H9 (cell line): Measurements from ENCODE around the gene AP4E1. TPM values are rescaled to one million over a fixed set of nuclear protein-coding genes. Genes with fewer than 3 reads are reported as not detected.
"Not testable (repeated sequence)": the region's sequence is repeated elsewhere in the genome, so short reads cannot be mapped to it uniquely, and the experiment has no call there.

Source experiments
- DNase-seq: peaks from one replicate; pipeline ENCODE4 v3.0.0-alpha.2; 2017
- H2AFZ ChIP-seq: one replicate; pipeline ENCODE4 v1.6.1; 2013; ENCODE audit warnings: mild to moderate bottlenecking, low read length, control low read depth, moderate library complexity
- H2AK5ac ChIP-seq: 2 replicates; pipeline ENCODE4 v1.6.1; 2013; ENCODE audit warnings: low read length, control low read depth, mixed read lengths; ENCODE audit not compliant: insufficient read length
- H2BK120ac ChIP-seq: one replicate; pipeline ENCODE4 v1.6.1; 2013; ENCODE audit warnings: low read depth, mild to moderate bottlenecking, low read length, control low read depth, inconsistent platforms; ENCODE audit not compliant: poor library complexity, severe bottlenecking
- H2BK12ac ChIP-seq: 2 replicates; pipeline ENCODE4 v1.6.1; 2013; ENCODE audit warnings: low read length, control low read depth, mixed read lengths, low read depth; ENCODE audit not compliant: insufficient read length
- H2BK15ac ChIP-seq: 2 replicates; pipeline ENCODE4 v1.6.1; 2013; ENCODE audit warnings: low read depth, low read length, control low read depth
- H2BK20ac ChIP-seq: one replicate; pipeline ENCODE4 v1.6.1; 2013; ENCODE audit warnings: low read depth, mild to moderate bottlenecking, low read length, control low read depth, inconsistent platforms; ENCODE audit not compliant: poor library complexity, severe bottlenecking
- H2BK5ac ChIP-seq: 2 replicates; pipeline ENCODE4 v1.6.1; 2013; ENCODE audit warnings: low read length, control low read depth, mixed read lengths; ENCODE audit not compliant: insufficient read length
- H3K14ac ChIP-seq: 2 replicates; pipeline ENCODE4 v1.6.1; 2013; ENCODE audit warnings: low read length, control low read depth; ENCODE audit not compliant: insufficient read depth
- H3K18ac ChIP-seq: 2 replicates; pipeline ENCODE4 v1.6.1; 2013; ENCODE audit warnings: low read depth, mild to moderate bottlenecking, mixed read lengths, low read length, control low read depth; ENCODE audit not compliant: insufficient read length
- H3K23ac ChIP-seq: 2 replicates; pipeline ENCODE4 v1.6.1; 2013; ENCODE audit warnings: low read length, control low read depth, mixed read lengths, low read depth; ENCODE audit not compliant: insufficient read length
- H3K23me2 ChIP-seq: 2 replicates; pipeline ENCODE4 v1.6.1; 2013; ENCODE audit warnings: low read depth, mild to moderate bottlenecking, mixed read lengths, low read length, control low read depth; ENCODE audit not compliant: insufficient read length, poor library complexity, severe bottlenecking
- H3K27ac ChIP-seq: 2 replicates; pipeline ENCODE4 v1.5.1; 2013; ENCODE audit warnings: low read length, control low read depth, mixed read lengths, low read depth; ENCODE audit not compliant: insufficient read length
- H3K27me3 ChIP-seq: 2 replicates; pipeline ENCODE4 v1.6.1; 2013; ENCODE audit warnings: low read length, control low read depth, inconsistent platforms; ENCODE audit not compliant: insufficient read depth
- H3K4ac ChIP-seq: 2 replicates; pipeline ENCODE4 v1.6.1; 2013; ENCODE audit warnings: low read depth, mild to moderate bottlenecking, control low read depth, inconsistent platforms, low read length, moderate library complexity
- H3K4me1 ChIP-seq: 2 replicates; pipeline ENCODE4 v1.6.1; 2013; ENCODE audit warnings: low read length, control low read depth, inconsistent platforms; ENCODE audit not compliant: insufficient read depth
- H3K4me2 ChIP-seq: 2 replicates; pipeline ENCODE4 v1.6.1; 2013; ENCODE audit warnings: low read length, control low read depth, mixed read lengths; ENCODE audit not compliant: insufficient read length, insufficient read depth
- H3K56ac ChIP-seq: 2 replicates; pipeline ENCODE4 v1.6.1; 2013; ENCODE audit warnings: low read depth, mild to moderate bottlenecking, mixed read lengths, low read length, control low read depth; ENCODE audit not compliant: insufficient read length
- H3K79me1 ChIP-seq: 2 replicates; pipeline ENCODE4 v1.6.1; 2013; ENCODE audit warnings: low read depth, mild to moderate bottlenecking, moderate library complexity, low read length, control low read depth, inconsistent platforms; ENCODE audit not compliant: insufficient read depth, poor library complexity, severe bottlenecking
- H3K79me2 ChIP-seq: 2 replicates; pipeline ENCODE4 v1.6.1; 2013; ENCODE audit warnings: low read length, control low read depth, inconsistent platforms; ENCODE audit not compliant: insufficient read depth
- H3K9ac ChIP-seq: 2 replicates; pipeline ENCODE4 v1.6.1; 2013; ENCODE audit warnings: low read length, control low read depth, mixed read lengths; ENCODE audit not compliant: insufficient read length; ENCODE audit errors: extremely low read depth
- H3K9me3 ChIP-seq: one replicate; pipeline ENCODE4 v1.6.1; 2013; ENCODE audit warnings: low read depth, low read length, inconsistent platforms; ENCODE audit not compliant: control insufficient read depth
- H3T11ph ChIP-seq: one replicate; pipeline ENCODE4 v1.6.1; 2013; ENCODE audit warnings: mild to moderate bottlenecking, low read length, control low read depth, inconsistent platforms
- H4K20me1 ChIP-seq: one replicate; pipeline ENCODE4 v1.6.1; 2013; ENCODE audit not compliant: control insufficient read depth, insufficient read length, insufficient read depth
- H4K5ac ChIP-seq: 2 replicates; pipeline ENCODE4 v1.6.1; 2013; ENCODE audit warnings: low read depth, mild to moderate bottlenecking, mixed read lengths, low read length, control low read depth; ENCODE audit not compliant: insufficient read length
- H4K8ac ChIP-seq: replicated peaks from 2 replicates; pipeline ENCODE4 v1.6.1; 2013; ENCODE audit warnings: low read length, control low read depth, mixed read lengths, low read depth; ENCODE audit not compliant: insufficient read length
- H4K91ac ChIP-seq: 2 replicates; pipeline ENCODE4 v1.6.1; 2013; ENCODE audit warnings: low read depth, mild to moderate bottlenecking, moderate library complexity, mixed read lengths, low read length, control low read depth; ENCODE audit not compliant: insufficient read length
- H3K27ac Mint-ChIP-seq, 3 experiments: 2 replicates in 2 of 3; 3 replicates in 1 of 3; pipeline ENCODE4 v1.8.0; 2020 to 2021; ENCODE audit warnings: mixed read lengths in 3 of 3, mild to moderate bottlenecking in 1 of 3, moderate library complexity in 1 of 3
- H3K27me3 Mint-ChIP-seq: 2 replicates; pipeline ENCODE4 v1.8.0; 2021; ENCODE audit warnings: low read depth, mild to moderate bottlenecking, moderate library complexity, mixed read lengths
- H3K36me3 Mint-ChIP-seq, 3 experiments: 2 replicates in 2 of 3; 3 replicates in 1 of 3; pipeline ENCODE4 v1.8.0; 2020 to 2021; ENCODE audit warnings: low read depth in 3 of 3, mixed read lengths in 3 of 3; ENCODE audit not compliant: insufficient read depth in 1 of 3
- H3K4me1 Mint-ChIP-seq, 2 experiments: 2 replicates each; pipeline ENCODE4 v1.8.0; 2020; ENCODE audit warnings: mixed read lengths in 2 of 2
- H3K4me3 Mint-ChIP-seq, 2 experiments: 2 replicates in 1 of 2; 3 replicates in 1 of 2; pipeline ENCODE4 v1.8.0; 2020 to 2021; ENCODE audit warnings: mild to moderate bottlenecking in 2 of 2, mixed read lengths in 2 of 2, moderate library complexity in 1 of 2
- H3K9me3 Mint-ChIP-seq, 2 experiments: 2 replicates in 1 of 2; 3 replicates in 1 of 2; pipeline ENCODE4 v1.8.0; 2020; ENCODE audit warnings: mild to moderate bottlenecking in 2 of 2, mixed read lengths in 2 of 2, moderate library complexity in 1 of 2
- WGBS: extraction: QIAGEN DNeasy Blood & Tissue Kit; methylation state at CpG from one replicate; pipeline ENCODE4 v1.1.7; 2013; ENCODE audit warnings: missing lambda C conversion rate, low lambda C conversion rate, mixed read lengths; ENCODE audit not compliant: insufficient read length; ENCODE audit errors: extremely low coverage; 5-methylcytosine and 5-hydroxymethylcytosine counted together
- total RNA-seq: library from RNA; stranded (reverse); gene quantifications from 2 replicates; pipeline ENCODE4 v1.2.1, GENCODE V29; 2021
- TF ChIP-seq, protein P1 (sequence below): fragments of 200-600 bp; sonication (generic); conservative IDR thresholded peaks from 3 replicates; pipeline ENCODE4 v1.8.0; 2021; ENCODE audit warnings: antibody characterized with exemption, mild to moderate bottlenecking

The AP4E1 gene
- total RNA-seq, 1 experiment from 2014 or later = 13.8 TPM

DNA sequence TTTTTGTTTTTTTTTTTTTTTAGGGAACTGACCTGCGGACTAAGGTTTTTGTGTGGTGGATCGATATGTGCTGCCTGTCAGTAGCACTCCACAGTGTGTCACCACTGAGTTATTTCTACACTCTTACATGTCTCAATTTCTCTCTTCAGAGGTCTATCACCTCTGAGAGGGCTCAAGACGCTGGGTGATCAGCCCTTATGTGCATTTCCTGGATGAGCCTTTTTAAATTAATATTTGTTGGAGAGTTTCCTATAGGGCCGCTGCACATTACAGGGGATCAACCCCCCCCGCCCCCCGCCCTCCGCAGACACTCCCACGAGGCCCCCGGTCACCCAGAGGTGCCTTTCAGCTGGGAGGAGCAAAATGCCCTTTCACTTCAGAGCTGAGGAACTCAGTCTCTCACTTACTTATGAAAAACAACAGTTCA is 34.5 kb upstream of the AP4E1 start:
- H4K5ac ChIP-seq = no peak overlapping the region
- no peak overlapping the region for H3K4ac ChIP-seq
- no peak overlapping the region for H3T11ph ChIP-seq
- H3K27me3 ChIP-seq = no peaks in the 10 kb centered on the region
- H3K27me3 Mint-ChIP-seq = peaks cover 2% of the 10 kb centered on the region; the same call in 1 of the 2 replicates
- peaks cover 5 to 7% of the 10 kb centered on the region in 2 experiments for H3K4me1 Mint-ChIP-seq
- H3K79me1 ChIP-seq = no peaks in the 10 kb centered on the region
- TF ChIP-seq, protein P1, sequence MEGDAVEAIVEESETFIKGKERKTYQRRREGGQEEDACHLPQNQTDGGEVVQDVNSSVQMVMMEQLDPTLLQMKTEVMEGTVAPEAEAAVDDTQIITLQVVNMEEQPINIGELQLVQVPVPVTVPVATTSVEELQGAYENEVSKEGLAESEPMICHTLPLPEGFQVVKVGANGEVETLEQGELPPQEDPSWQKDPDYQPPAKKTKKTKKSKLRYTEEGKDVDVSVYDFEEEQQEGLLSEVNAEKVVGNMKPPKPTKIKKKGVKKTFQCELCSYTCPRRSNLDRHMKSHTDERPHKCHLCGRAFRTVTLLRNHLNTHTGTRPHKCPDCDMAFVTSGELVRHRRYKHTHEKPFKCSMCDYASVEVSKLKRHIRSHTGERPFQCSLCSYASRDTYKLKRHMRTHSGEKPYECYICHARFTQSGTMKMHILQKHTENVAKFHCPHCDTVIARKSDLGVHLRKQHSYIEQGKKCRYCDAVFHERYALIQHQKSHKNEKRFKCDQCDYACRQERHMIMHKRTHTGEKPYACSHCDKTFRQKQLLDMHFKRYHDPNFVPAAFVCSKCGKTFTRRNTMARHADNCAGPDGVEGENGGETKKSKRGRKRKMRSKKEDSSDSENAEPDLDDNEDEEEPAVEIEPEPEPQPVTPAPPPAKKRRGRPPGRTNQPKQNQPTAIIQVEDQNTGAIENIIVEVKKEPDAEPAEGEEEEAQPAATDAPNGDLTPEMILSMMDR = no peak
- no peak overlapping the region for H3K18ac ChIP-seq
- H2BK12ac ChIP-seq = no peak overlapping the region
- no peak for DNase-seq
- no peaks in the 10 kb centered on the region for H4K20me1 ChIP-seq
- no peak overlapping the region for H2BK15ac ChIP-seq
- no peak overlapping the region for H3K4me2 ChIP-seq
- no peak overlapping the region for H3K56ac ChIP-seq
- H3K9ac ChIP-seq = no peak overlapping the region
- no peak overlapping the region for H4K91ac ChIP-seq
- no peak overlapping the region for H3K23ac ChIP-seq
- no peak overlapping the region for H3K27ac ChIP-seq
- no peaks in the 10 kb centered on the region for H3K79me2 ChIP-seq
- no peak overlapping the region for H2BK120ac ChIP-seq
- no peaks in the 10 kb centered on the region for H3K36me3 Mint-ChIP-seq
- H3K14ac ChIP-seq = no peak overlapping the region
- H2AFZ ChIP-seq = no peak overlapping the region
- H2BK20ac ChIP-seq = no peak overlapping the region
- no peaks in the 10 kb centered on the region for H3K9me3 ChIP-seq
- no peak overlapping the region for H3K27ac Mint-ChIP-seq
- no CpG with 5 or more reads among the region's 9 CpGs for WGBS
- no peak overlapping the region for H2AK5ac ChIP-seq
- H3K9me3 Mint-ChIP-seq = no peaks in the 10 kb centered on the region
- no peaks in the 10 kb centered on the region for H3K23me2 ChIP-seq
- H2BK5ac ChIP-seq = no peak overlapping the region
- no peak overlapping the region for H3K4me3 Mint-ChIP-seq
- no peak overlapping the region for H4K8ac ChIP-seq
- no peaks in the 10 kb centered on the region; the same call in 1 of the 2 replicates for H3K4me1 ChIP-seq

DNA sequence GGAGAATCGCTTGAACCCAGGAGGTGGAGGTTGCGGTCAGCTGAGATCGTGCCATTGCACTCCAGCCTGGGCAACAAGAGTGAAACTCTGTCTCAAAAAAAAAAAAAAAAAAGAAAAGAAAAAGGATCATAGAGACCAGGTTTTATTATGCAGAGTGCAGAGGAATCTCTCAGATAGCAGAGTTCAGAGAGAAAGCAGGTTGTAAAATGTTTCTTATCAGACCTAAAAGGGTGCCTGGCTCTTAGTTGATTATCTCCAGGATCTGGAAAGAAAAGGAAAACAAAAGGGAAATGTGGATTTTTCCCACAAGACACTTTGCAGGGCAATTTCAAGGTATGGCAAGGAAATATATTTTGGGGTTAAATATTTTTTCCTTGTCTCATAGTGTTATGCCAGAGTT is 33.2 kb upstream of the AP4E1 start:
- H3K56ac ChIP-seq, H3K27me3 Mint-ChIP-seq, H2BK20ac ChIP-seq, H2AK5ac ChIP-seq, H4K20me1 ChIP-seq, H4K8ac ChIP-seq, H3K4me2 ChIP-seq, H3K36me3 Mint-ChIP-seq, H3K27ac Mint-ChIP-seq, H4K91ac ChIP-seq, H3K79me1 ChIP-seq, H3K4me3 Mint-ChIP-seq, H3K4ac ChIP-seq, H3K4me1 Mint-ChIP-seq, H3K9ac ChIP-seq, H2BK120ac ChIP-seq, H3K79me2 ChIP-seq, H2AFZ ChIP-seq, H3K27ac ChIP-seq, H3K18ac ChIP-seq, H3K4me1 ChIP-seq, H3K9me3 Mint-ChIP-seq, H3K23me2 ChIP-seq, H3K14ac ChIP-seq, H3T11ph ChIP-seq, H2BK5ac ChIP-seq, DNase-seq, H4K5ac ChIP-seq, H2BK15ac ChIP-seq, H3K27me3 ChIP-seq, H3K9me3 ChIP-seq, H2BK12ac ChIP-seq, H3K23ac ChIP-seq: not testable (repeated sequence)
- WGBS = no CpG with 5 or more reads among the region's 3 CpGs
